Fibroblast of mammary gland (primary cell): ENCODE data around the gene XYLT1.

Source experiments
- DNase-seq: peaks from one replicate; pipeline ENCODE4 v3.0.0-alpha.2; 2010; ENCODE audit warnings: low read depth
- H3K4me3 ChIP-seq: 2 replicates; pipeline ENCODE4 v1.5.1; 2011; ENCODE audit warnings: low read depth, mild to moderate bottlenecking, low read length, moderate library complexity; ENCODE audit not compliant: control insufficient read depth
- CTCF ChIP-seq: conservative IDR thresholded peaks from 2 replicates; pipeline ENCODE4 v1.5.1; 2011; ENCODE audit warnings: low read depth, low read length, inconsistent platforms; ENCODE audit not compliant: control insufficient read depth, insufficient read depth

XYLT1 gene

GRCh38 chr16:17313085-17313611 lies 157.6 kb downstream of the XYLT1 start:
- peak; percentile 71 for DNase-seq
- no peak overlapping the region for H3K4me3 ChIP-seq
- TF ChIP-seq CTCF: no peak

DNA sequence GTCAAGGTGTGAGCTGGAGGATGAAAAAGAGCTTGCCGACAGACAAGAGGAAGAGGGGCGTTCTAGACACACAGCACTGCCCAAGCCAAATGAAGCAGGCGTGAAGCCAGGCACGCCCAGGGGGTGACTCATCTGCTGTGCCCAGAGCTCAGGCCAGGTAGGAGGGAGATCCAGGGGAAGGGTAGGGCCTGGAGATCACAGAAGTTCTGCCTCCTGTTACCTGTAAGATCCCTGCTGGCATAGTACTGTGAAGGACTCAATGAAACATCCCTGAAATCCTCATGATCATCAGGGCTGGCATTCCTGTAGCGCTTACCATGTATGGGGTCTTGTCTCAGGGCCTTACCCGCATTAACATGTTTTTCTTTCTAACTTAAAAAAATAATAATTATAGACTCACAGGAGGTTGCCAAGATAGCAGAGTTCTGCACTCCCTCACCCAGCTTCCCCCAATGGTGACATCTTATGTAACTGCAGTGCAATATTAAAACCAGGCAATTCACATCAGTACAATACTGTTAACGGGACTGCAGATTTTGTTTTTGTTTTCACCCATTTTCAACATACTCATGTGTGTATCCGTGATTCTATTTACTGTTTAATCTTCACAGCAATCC lies 158.6 kb downstream of the XYLT1 start:
- H3K4me3 ChIP-seq: no peak overlapping the region
- DNase-seq: no peak
- no peak for TF ChIP-seq CTCF

DNA sequence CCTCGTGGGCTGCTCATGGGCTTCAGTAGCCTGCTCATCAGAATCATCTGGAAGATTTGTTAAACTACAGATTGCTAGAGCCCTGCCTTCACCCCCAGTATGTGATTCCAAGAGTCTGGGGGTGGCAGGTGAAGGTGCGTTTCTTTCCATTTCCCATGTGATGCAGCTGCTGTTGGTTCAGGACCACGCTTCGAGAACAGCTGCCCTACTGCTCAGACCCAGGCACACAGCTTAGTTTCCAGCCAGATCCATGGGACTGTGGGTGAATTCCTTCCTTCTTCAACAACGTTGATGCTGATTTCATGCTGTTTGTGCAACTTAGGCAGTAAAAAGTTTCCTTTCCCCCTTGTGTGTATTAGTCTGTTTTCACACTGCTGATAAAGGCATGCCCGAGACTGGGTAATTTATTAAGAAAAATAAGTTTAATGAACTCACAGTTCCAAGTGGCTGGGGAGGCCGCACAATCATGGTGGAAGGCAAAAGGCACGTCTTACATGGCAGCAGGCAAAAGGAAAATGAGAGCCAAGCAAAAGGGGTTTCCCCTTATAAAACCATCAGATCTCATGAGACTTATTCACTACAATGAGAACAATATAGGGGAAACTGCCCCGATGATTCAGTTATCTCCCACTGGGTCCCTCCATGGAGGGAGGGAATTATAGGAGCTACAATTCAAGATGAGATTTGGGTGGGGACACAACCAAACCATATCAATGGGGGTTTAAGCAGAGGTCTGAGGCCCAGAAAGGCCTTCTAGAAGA lies 159.2 kb downstream of the XYLT1 start:
- no peak for TF ChIP-seq CTCF
- DNase-seq: no peak
- H3K4me3 ChIP-seq: no peak overlapping the region

- TF ChIP-seq CTCF: no peak
- no peak for DNase-seq
- no peak overlapping the region for H3K4me3 ChIP-seq
These were observed 161.2 kb downstream of the XYLT1 start for GRCh38 chr16:17309510-17309909.

DNA sequence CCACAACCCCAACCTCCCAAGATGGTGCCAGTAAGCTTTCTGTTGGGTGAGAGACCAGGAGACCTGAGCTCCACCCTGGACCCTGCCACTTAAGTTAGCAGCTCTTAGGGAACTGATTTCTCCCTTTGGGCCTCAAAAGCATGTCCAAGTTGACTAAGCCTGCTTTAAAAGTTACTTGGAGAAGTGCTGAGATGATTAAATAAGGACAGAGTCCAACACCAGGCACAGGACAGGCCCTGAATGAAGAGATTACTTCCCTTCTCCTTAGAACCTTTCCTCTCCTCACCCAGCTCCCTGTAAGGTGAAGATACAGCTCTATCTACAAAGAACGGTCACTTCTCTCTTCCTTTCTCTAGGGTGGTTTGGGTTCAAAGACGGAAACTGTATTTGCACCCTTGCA lies 162.6 kb downstream of the XYLT1 start:
- no peak for DNase-seq
- no peak for TF ChIP-seq CTCF

DNA sequence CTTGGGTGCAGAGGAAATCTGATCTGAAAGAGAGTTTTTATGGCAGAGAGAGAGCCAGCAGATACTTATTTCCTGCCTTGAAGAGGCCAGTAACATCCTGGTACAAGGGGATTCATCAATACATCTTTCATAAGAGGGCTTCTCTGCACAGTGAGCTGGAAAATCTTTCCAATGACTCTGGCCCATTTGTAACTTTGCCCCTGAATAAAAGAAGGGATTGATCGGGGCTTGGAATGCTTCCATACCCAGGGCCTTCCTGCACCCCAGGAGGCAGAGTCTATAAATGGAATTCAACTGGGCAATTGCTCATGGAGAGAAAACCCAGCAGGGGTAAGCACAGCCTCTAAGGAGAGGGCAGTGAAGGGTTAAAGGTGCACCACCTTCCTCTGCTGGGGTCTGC lies 163.3 kb downstream of the XYLT1 start:
- no peak overlapping the region for H3K4me3 ChIP-seq
- no peak for DNase-seq
- no peak for TF ChIP-seq CTCF

More for the DNA sequence above, 162.6 kb downstream of the XYLT1 start:
- no peak overlapping the region for H3K4me3 ChIP-seq
